ENCODE measurements around the gene SPATA31C1. TPM values are rescaled to one million over a fixed set of nuclear protein-coding genes. Genes with fewer than 3 reads are reported as not detected.
A peak's percentile ranks its signal among the peaks of the same experiment; 100 is the strongest.
"Not testable (repeated sequence)": the region's sequence is repeated elsewhere in the genome, so short reads cannot be mapped to it uniquely, and the experiment has no call there.

SPATA31C1 gene
- total RNA-seq, 2 donors from 2014 or later, result not detected

DNA sequence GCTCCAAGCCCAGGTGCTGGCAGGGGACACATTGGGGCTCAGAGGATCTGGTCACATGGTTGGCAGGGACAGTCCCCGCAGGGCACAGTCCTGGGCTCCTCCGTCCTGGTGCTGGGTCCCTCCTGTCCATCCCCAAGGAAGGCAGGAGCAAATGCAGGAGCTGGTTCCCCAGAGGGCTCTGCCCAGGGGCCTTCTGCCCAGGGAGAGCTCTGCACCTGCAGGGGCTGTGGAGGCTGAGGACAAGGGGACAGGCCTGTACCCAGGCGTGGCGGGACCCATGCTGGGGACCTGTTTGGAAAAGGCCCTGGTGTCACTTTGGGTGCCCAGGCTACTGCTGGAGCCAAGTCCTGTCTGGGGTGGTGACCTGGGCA, 27.9 kb upstream of the SPATA31C1 start:
- Mint-ChIP-seq H3K27me3 (peaks cover 20% of the 10 kb centered on the region), H3K36me3 (ENCODE audit: low read depth) (no peaks in the 10 kb centered on the region), H3K27ac (no peak overlapping the region), H3K4me3 (no peak overlapping the region), H3K4me1 (peaks cover 3% of the 10 kb centered on the region)
- ATAC-seq, result no peak
- H3K9me3 ChIP-seq (ENCODE audit: control insufficient read depth, low read length, poor library complexity, severe bottlenecking), result no peaks in the 10 kb centered on the region
- no peak for DNase-seq

DNA sequence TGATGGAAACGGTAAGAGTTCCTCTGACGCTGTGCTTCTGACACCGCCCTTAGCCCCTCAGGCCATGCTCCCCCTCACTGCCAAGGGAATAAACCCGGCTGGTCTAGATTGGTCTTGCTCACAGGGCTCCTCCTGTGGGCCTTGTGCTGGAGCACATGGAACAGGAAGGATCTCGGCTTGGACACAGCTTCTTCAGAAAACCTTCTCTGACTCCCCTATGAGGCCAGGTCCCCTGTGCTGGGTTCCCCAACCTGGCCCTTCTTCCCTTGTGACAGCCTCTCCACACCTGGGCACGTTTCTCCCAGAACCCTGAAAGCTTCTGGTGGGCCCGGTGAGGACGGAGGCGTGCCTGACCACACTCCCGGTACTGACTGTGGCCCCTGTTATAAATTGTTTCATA, 26.9 kb upstream of the SPATA31C1 start:
- H3K4me3 Mint-ChIP-seq, result no peak overlapping the region
- no peak overlapping the region for H3K27ac Mint-ChIP-seq

DNA sequence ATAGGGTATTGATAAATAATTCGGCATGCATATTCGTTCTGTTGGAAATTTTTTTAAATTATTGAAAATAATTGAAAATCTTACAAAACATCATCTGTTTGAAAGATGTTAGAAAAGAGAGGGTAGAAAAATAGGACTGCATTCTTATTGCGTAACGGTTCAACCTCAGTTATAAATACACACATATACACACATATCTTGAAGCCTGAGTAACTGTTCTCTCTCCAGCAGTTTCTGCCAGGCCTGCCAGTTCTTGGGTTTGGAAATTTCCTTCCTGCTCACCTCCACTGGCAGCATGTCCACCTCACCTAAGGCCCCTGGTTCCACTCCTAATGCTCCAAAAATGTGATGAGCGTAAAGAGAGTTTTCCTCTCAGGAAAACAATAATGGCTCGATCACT, 26.0 kb upstream of the SPATA31C1 start:
- Mint-ChIP-seq H3K4me3 (no peak overlapping the region), H3K4me1 (no peaks in the 10 kb centered on the region), H3K27ac (no peak overlapping the region), H3K27me3 (peaks cover 10% of the 10 kb centered on the region), H3K36me3 (ENCODE audit: low read depth) (no peaks in the 10 kb centered on the region)
- no peak for ATAC-seq
- H3K9me3 ChIP-seq (ENCODE audit: control insufficient read depth, low read length, poor library complexity, severe bottlenecking), result no peaks in the 10 kb centered on the region
- no peak for DNase-seq

More for the DNA sequence above, 26.9 kb upstream of the SPATA31C1 start:
- ATAC-seq (no peak), DNase-seq (no peak)
- peaks cover 10% of the 10 kb centered on the region for H3K27me3 Mint-ChIP-seq
- H3K9me3 ChIP-seq (ENCODE audit: control insufficient read depth, low read length, poor library complexity, severe bottlenecking), result no peaks in the 10 kb centered on the region
- H3K36me3 Mint-ChIP-seq (ENCODE audit: low read depth), result no peaks in the 10 kb centered on the region
- no peaks in the 10 kb centered on the region for H3K4me1 Mint-ChIP-seq

DNA sequence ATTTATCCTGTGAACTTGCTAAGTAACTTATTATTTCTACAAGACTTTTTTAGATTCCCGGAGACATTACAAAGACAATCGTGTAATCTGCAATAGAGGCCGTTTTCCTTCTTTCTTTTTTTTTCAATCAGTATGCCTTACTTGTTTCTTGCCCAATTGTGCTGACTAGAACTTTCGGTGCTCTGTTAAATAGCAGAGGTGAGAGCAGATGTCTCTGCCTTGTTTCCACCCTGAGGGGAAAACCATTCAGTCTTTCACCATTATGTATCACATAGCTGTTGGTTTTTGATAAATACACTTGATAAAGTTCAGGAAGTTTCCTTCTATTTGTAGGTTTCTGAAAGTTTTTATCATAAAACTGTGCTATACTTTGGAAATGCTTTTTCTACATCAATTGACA, 24.8 kb upstream of the SPATA31C1 start:
- H3K9me3 ChIP-seq (ENCODE audit: control insufficient read depth, low read length, poor library complexity, severe bottlenecking), result no peaks in the 10 kb centered on the region
- ATAC-seq (no peak), DNase-seq (no peak)
- Mint-ChIP-seq H3K27ac (no peak overlapping the region), H3K36me3 (ENCODE audit: low read depth) (no peaks in the 10 kb centered on the region), H3K4me1 (no peaks in the 10 kb centered on the region), H3K27me3 (peaks cover 10% of the 10 kb centered on the region), H3K4me3 (no peak overlapping the region)

DNA sequence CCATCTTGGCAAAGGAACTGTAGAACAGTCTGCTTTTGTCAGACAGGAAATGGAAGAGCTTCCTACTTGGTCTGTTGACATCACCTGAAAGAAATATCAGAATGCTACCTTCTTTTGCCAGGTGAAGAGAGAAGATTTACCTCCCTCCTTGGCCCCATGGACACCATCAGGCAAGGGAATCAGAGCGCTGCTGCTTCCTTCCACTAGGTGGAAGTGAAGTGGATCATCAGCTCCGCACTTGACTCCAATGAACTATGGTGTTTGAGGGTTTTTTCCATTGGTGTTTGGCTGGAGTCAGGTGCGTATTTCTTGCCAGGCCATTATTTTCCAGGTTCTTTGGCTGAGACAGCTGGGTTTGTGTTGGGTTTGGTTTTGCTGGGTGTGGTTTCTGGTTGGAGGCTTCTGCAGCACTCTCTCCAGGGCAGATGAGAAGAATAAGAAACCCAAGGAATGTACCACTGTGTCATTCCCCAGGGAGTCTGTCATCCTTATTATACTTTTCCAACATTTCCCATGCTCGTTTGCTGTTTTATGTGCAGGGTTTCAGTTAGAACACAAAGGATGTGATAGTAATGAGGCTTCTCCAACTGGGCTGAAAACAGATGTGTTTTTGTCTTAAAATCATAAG, 22.6 kb upstream of the SPATA31C1 start:
- H3K27me3 Mint-ChIP-seq, result peaks cover 9% of the 10 kb centered on the region
- no peak overlapping the region for H3K4me3 Mint-ChIP-seq
- no peaks in the 10 kb centered on the region for H3K9me3 ChIP-seq (ENCODE audit: control insufficient read depth, low read length, poor library complexity, severe bottlenecking)
- no peaks in the 10 kb centered on the region for H3K36me3 Mint-ChIP-seq (ENCODE audit: low read depth)
- H3K27ac Mint-ChIP-seq, result no peak overlapping the region
- no peak for ATAC-seq
- no peaks in the 10 kb centered on the region for H3K4me1 Mint-ChIP-seq
- no peak for DNase-seq

DNA sequence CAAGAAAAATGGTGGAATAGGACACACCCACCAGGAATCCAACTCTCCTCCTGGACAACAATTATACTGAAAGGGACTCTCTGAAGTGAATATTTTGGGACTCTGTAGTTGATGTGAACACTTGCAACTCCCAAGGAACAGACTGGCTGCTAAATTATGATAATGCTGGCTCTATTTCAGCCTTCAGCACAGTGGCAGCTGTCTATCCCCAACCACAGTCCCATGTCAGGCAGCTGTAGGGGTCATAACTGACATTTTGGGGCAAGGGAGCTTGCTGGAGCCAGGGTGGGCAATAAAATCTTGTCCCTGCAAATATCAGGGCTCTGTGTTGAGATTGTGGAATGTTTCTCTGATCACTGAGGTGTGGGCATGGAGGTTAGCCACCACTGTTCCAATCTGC, 20.9 kb upstream of the SPATA31C1 start:
- H3K27ac Mint-ChIP-seq, result no peak overlapping the region
- no peaks in the 10 kb centered on the region for H3K4me1 Mint-ChIP-seq
- ATAC-seq (no peak), DNase-seq (no peak)
- no peaks in the 10 kb centered on the region for H3K27me3 Mint-ChIP-seq
- no peaks in the 10 kb centered on the region for H3K36me3 Mint-ChIP-seq (ENCODE audit: low read depth)
- no peak overlapping the region for H3K4me3 Mint-ChIP-seq
- H3K9me3 ChIP-seq (ENCODE audit: control insufficient read depth, low read length, poor library complexity, severe bottlenecking), result no peaks in the 10 kb centered on the region

DNA sequence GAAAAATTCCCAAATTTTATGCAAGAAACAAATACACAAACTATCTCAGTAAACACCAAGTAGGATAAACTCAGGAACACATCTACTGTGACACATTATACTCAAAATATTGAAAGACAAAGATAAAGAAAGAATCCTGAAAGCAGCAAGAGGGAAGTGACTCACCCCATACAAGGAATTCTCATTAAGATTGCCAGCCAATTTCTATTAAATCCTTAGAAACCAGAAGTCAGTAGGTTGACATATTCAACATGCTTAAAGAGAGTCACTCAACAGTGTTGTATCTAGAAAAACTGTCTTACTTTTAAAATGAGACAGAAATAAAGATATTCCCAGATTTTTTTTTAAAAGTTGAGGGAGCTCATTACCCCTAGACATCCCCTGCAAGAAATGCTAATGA, 19.6 kb upstream of the SPATA31C1 start:
- no peak for ATAC-seq
- H3K36me3 Mint-ChIP-seq (ENCODE audit: low read depth), result no peaks in the 10 kb centered on the region
- DNase-seq, result no peak
- no peaks in the 10 kb centered on the region for H3K9me3 ChIP-seq (ENCODE audit: control insufficient read depth, low read length, poor library complexity, severe bottlenecking)
- H3K27ac Mint-ChIP-seq, result no peak overlapping the region
- no peaks in the 10 kb centered on the region for H3K27me3 Mint-ChIP-seq
- H3K4me1 Mint-ChIP-seq, result no peaks in the 10 kb centered on the region
- no peak overlapping the region for H3K4me3 Mint-ChIP-seq

DNA sequence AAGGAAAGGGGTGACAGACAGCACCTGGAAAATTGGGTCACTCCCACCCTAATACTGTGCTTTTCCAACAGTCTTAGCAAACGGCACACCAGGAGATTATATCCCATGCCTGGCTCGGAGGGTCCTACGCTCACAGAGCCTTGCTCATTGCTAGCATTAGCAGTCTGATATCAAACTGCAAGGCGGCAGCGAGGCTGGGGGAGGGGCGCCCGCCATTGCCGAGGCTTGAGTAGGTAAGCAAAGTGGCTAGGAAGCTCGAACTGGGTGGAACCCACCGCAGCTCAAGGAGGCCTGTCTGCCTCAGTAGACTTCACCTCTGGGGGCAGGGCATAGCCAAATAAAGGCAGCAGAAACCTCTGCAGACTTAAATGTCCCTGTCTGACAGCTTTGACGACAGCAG, 15.4 kb upstream of the SPATA31C1 start:
- H3K27me3 Mint-ChIP-seq; H3K36me3 Mint-ChIP-seq (ENCODE audit: low read depth); H3K9me3 ChIP-seq (ENCODE audit: control insufficient read depth, low read length, poor library complexity, severe bottlenecking); DNase-seq; ATAC-seq; H3K4me3 Mint-ChIP-seq; H3K4me1 Mint-ChIP-seq; H3K27ac Mint-ChIP-seq: not testable (repeated sequence)

DNA sequence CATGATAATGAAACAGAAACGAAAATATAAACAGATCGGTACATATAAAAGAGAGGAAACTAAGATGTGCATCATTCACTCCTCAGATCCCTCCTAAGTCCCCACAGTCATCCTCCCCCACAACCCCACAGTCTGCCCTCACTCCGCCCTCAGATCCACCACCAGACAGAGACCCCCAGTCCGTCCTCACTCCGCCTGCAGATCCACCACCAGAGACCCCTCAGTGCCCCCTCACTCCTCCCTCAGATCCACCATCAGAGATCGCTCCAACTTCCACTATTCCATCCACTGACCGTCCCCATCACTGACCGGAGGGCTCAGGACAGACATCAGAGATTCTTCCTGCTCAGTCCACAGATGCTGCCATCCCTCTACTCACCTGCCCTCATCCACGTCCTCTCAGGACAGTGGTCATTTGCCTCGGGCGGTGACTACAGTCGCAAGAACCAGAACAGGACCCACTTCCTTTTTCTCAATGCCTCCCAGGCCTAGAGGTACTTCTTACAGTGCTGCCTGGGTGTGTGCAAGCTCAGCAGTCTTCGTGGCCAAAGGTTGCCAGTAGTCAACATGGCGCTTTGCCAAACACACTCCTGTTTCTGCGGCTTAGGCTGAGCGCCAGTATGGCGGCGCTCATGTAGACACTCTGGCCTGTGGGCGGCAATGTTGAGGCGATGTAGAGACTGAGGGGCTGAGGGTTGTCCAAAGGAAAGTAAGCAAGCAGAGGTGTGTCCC, 8.3 kb upstream of the SPATA31C1 start:
- peaks cover 4% of the 10 kb centered on the region for H3K27me3 Mint-ChIP-seq
- H3K27ac Mint-ChIP-seq, result peak overlapping the region; percentile 30
- no peaks in the 10 kb centered on the region for H3K36me3 Mint-ChIP-seq (ENCODE audit: low read depth)
- DNase-seq (no peak), ATAC-seq (no peak)
- no peaks in the 10 kb centered on the region for H3K4me1 Mint-ChIP-seq
- H3K4me3 Mint-ChIP-seq, result no peak overlapping the region
- no peaks in the 10 kb centered on the region for H3K9me3 ChIP-seq (ENCODE audit: control insufficient read depth, low read length, poor library complexity, severe bottlenecking)

DNA sequence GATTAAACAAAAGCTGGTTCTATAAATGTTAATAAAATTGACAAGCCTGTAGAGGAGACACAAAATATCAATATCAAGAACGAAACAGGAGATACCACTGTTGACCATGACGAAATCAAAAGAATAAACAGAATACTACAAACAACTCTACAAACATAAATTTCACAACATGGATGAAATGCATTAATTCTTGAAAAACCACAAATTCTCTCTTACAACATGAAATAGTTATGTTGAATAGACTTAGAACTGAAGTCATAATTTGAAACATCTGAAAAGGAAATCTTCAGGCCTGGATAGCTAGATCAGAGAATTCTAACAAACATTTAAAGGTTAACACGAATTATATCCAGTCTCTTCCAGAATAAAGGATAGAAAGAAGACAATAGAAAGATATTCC, 6.9 kb upstream of the SPATA31C1 start:
- ATAC-seq (no peak), DNase-seq (no peak)
- H3K36me3 Mint-ChIP-seq (ENCODE audit: low read depth), result no peaks in the 10 kb centered on the region
- peaks cover 4% of the 10 kb centered on the region for H3K27me3 Mint-ChIP-seq
- H3K4me3 Mint-ChIP-seq, result no peak overlapping the region
- no peaks in the 10 kb centered on the region for H3K9me3 ChIP-seq (ENCODE audit: control insufficient read depth, low read length, poor library complexity, severe bottlenecking)
- no peak overlapping the region for H3K27ac Mint-ChIP-seq
- no peaks in the 10 kb centered on the region for H3K4me1 Mint-ChIP-seq

DNA sequence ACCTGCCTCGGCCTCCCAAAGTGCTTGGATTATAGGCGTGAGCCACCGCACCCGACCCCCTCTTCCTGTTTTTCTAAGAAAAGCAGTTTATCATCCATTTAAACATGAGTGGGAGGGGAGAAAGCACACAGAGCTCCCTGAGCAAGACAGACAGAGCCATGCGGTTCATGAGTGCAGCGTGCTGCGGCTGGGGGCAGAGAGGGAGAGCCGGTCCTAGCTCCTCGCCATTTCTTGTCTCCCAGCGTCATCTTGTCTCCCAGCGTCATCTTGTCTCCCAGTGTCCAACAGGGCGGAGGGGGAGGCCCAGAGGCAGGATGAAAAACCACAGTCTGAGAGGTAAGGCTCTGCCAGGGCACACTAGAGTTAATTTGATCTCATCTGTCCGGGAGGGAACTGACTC, 1.3 kb downstream of the SPATA31C1 start:
- H3K9me3 ChIP-seq (ENCODE audit: control insufficient read depth, low read length, poor library complexity, severe bottlenecking); DNase-seq; ATAC-seq; H3K4me1 Mint-ChIP-seq; H3K36me3 Mint-ChIP-seq (ENCODE audit: low read depth); H3K4me3 Mint-ChIP-seq; H3K27ac Mint-ChIP-seq; H3K27me3 Mint-ChIP-seq: not testable (repeated sequence)

DNA sequence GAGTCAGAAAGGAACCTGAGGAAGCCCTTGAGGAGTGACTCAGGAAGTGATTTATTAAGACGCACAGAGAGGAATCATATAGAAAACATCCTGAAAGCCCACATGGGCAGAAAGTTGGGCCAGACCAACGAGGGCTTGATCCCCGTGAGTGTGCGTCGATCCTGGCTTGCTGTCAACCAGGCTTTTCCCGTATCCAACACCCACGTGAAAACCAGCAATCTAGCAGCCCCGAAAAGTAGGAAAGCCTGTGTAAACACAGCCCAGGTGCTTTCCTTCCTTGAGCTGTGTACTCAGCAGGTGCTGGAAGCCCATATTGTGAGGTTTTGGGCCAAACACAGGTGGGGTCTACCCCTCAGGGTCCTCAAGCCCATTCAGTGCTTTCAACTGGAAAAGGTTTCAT, 3.8 kb downstream of the SPATA31C1 start:
- not testable (repeated sequence) for H3K27ac Mint-ChIP-seq; H3K4me3 Mint-ChIP-seq; DNase-seq; H3K4me1 Mint-ChIP-seq; ATAC-seq; H3K27me3 Mint-ChIP-seq; H3K36me3 Mint-ChIP-seq (ENCODE audit: low read depth); H3K9me3 ChIP-seq (ENCODE audit: control insufficient read depth, low read length, poor library complexity, severe bottlenecking)

DNA sequence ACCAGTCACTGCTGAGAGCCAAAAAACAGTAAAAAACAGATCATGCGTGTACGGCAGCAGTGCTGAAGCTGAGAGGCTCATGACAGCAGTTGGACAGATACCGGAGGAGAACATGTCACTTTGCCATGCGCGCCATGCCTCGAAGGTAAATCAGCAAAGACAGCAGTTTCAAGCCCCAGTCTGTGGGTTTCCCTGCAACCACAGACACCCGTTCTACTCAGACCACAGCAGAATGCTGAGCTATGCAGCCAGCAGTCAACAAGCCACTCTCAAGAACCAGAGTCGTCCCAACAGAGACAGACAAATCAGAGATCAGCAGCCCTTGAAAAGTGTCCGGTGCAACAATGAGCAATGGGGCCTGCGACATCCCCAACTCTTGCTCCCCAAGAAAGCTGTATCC, 5.2 kb downstream of the SPATA31C1 start:
- not testable (repeated sequence) for H3K36me3 Mint-ChIP-seq (ENCODE audit: low read depth); DNase-seq; H3K27ac Mint-ChIP-seq; H3K4me1 Mint-ChIP-seq; ATAC-seq; H3K27me3 Mint-ChIP-seq; H3K9me3 ChIP-seq (ENCODE audit: control insufficient read depth, low read length, poor library complexity, severe bottlenecking); H3K4me3 Mint-ChIP-seq

DNA sequence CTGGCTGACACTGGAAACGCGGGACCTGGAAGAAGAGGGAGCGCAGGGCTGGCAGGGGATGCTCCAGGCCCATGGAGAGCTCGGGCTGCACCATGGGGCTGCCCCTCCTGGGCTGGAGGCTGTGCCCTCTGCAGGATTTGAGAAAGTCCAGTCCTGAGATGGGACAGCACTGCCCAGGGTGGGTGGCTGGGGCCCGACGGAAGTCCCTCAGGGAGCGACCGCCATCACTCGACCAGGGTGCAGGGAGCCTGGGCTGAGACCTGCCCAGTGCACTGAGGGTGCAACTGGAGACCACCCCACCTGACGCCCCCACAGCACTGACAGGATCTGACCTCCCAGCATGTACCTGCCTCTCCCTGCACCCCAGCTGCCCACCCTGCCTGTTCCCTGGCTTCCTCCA, 7.1 kb downstream of the SPATA31C1 start:
- not testable (repeated sequence) for H3K27me3 Mint-ChIP-seq; H3K9me3 ChIP-seq (ENCODE audit: control insufficient read depth, low read length, poor library complexity, severe bottlenecking); ATAC-seq; H3K36me3 Mint-ChIP-seq (ENCODE audit: low read depth); H3K4me1 Mint-ChIP-seq; H3K4me3 Mint-ChIP-seq; DNase-seq; H3K27ac Mint-ChIP-seq

All from T-helper 17 cell (primary cell).